Ovary (tissue), 3 donors: Measurements from ENCODE around the gene SPATA12.

Experiments used
- EP300 ChIP-seq: sonication (generic); formaldehyde crosslinking; IDR thresholded peaks from one replicate; pipeline ENCODE4 v1.6.1; 2017; ENCODE audit warnings: antibody characterized with exemption
- POLR2A ChIP-seq: fragments of 450-650 bp; IDR thresholded peaks from one replicate; pipeline ENCODE4 v1.6.1; 2017; ENCODE audit warnings: antibody characterized with exemption, mild to moderate bottlenecking, moderate library complexity
- TF ChIP-seq, protein P1 (sequence below), 3 donors: fragments of 450-650 bp in 2 of 3; fragments of 200-600 bp in 1 of 3; IDR thresholded peaks; one replicate each; pipeline versions ENCODE4 v1.5.1 to v1.8.0; 2016 to 2022; ENCODE audit warnings: antibody characterized with exemption in 3 of 3, mild to moderate bottlenecking in 1 of 3
- donor health status: DM: no; HTN: no; CAD: no.

DNA sequence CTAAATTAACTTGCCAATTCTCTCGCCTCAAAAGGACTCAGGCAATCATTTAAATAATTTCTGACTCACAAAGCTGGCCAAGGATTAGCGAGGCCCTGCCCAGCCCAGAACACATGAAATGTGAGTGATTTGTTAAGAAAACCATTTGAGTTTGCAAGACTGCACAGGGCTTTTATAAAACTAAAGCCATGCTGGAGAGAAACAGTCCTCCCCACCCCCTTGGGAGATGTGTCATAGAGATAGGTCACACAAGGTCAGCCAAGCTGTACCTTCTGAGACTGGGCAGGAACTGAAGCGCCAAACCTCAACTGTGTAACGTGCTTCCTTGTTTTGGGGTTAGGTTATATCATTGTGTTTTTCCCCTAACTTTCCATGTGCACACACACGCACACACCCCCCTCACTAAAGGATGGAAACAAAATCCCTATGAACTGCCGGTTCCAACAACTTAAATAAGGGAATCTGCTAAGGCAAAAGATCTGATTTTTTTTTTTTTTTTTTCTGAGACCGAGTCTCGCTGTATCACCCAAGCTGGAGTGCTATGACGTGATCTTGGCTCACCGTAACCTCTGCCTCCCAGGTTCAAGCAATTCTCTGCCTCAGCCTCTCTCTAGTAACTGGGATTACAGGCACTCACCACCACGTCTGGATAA lies 8.1 kb downstream of the SPATA12 start:
- TF ChIP-seq POLR2A (no peak), EP300 (no peak)
- TF ChIP-seq, protein P1, sequence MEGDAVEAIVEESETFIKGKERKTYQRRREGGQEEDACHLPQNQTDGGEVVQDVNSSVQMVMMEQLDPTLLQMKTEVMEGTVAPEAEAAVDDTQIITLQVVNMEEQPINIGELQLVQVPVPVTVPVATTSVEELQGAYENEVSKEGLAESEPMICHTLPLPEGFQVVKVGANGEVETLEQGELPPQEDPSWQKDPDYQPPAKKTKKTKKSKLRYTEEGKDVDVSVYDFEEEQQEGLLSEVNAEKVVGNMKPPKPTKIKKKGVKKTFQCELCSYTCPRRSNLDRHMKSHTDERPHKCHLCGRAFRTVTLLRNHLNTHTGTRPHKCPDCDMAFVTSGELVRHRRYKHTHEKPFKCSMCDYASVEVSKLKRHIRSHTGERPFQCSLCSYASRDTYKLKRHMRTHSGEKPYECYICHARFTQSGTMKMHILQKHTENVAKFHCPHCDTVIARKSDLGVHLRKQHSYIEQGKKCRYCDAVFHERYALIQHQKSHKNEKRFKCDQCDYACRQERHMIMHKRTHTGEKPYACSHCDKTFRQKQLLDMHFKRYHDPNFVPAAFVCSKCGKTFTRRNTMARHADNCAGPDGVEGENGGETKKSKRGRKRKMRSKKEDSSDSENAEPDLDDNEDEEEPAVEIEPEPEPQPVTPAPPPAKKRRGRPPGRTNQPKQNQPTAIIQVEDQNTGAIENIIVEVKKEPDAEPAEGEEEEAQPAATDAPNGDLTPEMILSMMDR (IDR thresholded peaks at IDR 0.05): no peak
